PC-9 (cell line): ENCODE results near the gene SEC24D. TPM values are rescaled to one million over a fixed set of nuclear protein-coding genes. Genes with fewer than 3 reads are reported as not detected.

Source experiments
- BruUV-seq: library from RNA; stranded (reverse); fragments of 400-500 nt; replicated peaks from 2 replicates; lab custom pipeline; 2021; lab: Mats Ljungman, UMichigan
- CTCF ChIA-PET: fragments of 300-600 bp; sonication (Branson Sonifier 250); formaldehyde crosslinking; loops from one replicate; lab custom pipeline; 2022; ENCODE audit warnings: antibody characterized with exemption; lab: Charles Lee
- POLR2A ChIA-PET: fragments of 300-600 bp; sonication (Branson Sonifier 250); formaldehyde crosslinking; loops from one replicate; lab custom pipeline; 2022; ENCODE audit warnings: antibody characterized with exemption; ENCODE audit not compliant: unreplicated experiment; lab: Charles Lee
- DNase-seq, 2 experiments: peaks; one replicate each; pipeline versions ENCODE4 v3.0.0 to v3.0.0-alpha.2; 2015 to 2022; ENCODE audit warnings: mixed read lengths in 1 of 2
- H2AFZ ChIP-seq: fragments of 200-600 bp; sonication (generic); 2 replicates; pipeline ENCODE4 v1.8.1; 2017; ENCODE audit warnings: antibody characterized with exemption
- H3F3A ChIP-seq: fragments of 200-600 bp; sonication (generic); 2 replicates; pipeline ENCODE4 v1.8.1; 2017; ENCODE audit warnings: antibody characterized with exemption, mild to moderate bottlenecking, low read depth; ENCODE audit not compliant: insufficient read depth
- H3K27ac ChIP-seq: fragments of 200-600 bp; sonication (generic); 2 replicates; pipeline ENCODE4 v1.6.1; 2016; ENCODE audit warnings: mixed run types
- H3K27me3 ChIP-seq: fragments of 200-600 bp; sonication (generic); 2 replicates; pipeline ENCODE4 v1.6.1; 2016; ENCODE audit warnings: low read depth, mixed run types; ENCODE audit not compliant: insufficient read depth
- H3K36me3 ChIP-seq: fragments of 200-600 bp; sonication (generic); 2 replicates; pipeline ENCODE4 v1.6.1; 2016; ENCODE audit warnings: low read depth, mixed run types
- H3K4me1 ChIP-seq: fragments of 200-600 bp; sonication (generic); replicated peaks from 2 replicates; pipeline ENCODE4 v1.6.1; 2016; ENCODE audit warnings: mixed run types; ENCODE audit not compliant: insufficient read depth
- H3K4me2 ChIP-seq: fragments of 200-600 bp; sonication (generic); 2 replicates; pipeline ENCODE4 v1.6.1; 2017; ENCODE audit warnings: mixed run types
- H3K4me3 ChIP-seq: fragments of 200-600 bp; sonication (generic); 2 replicates; pipeline ENCODE4 v1.6.1; 2016; ENCODE audit warnings: mixed run types
- H3K79me2 ChIP-seq: fragments of 200-600 bp; sonication (generic); 2 replicates; pipeline ENCODE4 v1.6.1; 2017; ENCODE audit warnings: low read depth, mixed run types
- H3K9me2 ChIP-seq: fragments of 200-600 bp; sonication (generic); 2 replicates; pipeline ENCODE4 v1.8.1; 2017; ENCODE audit warnings: mild to moderate bottlenecking; ENCODE audit not compliant: insufficient read depth
- H3K9me3 ChIP-seq: fragments of 200-600 bp; sonication (generic); 2 replicates; pipeline ENCODE4 v1.8.1; 2016; ENCODE audit warnings: low read depth; ENCODE audit not compliant: insufficient read depth
- H4K20me1 ChIP-seq: fragments of 200-600 bp; sonication (generic); 2 replicates; pipeline ENCODE4 v1.8.1; 2017; ENCODE audit not compliant: insufficient read depth
- EZH2 ChIP-seq: fragments of 200-600 bp; sonication (generic); IDR thresholded peaks from 2 replicates; pipeline ENCODE4 v1.8.0; 2017; ENCODE audit warnings: antibody characterized with exemption, low read depth
- intact Hi-C: fragments of 100-400 bp; cut with micrococcal nuclease; formaldehyde crosslinking; loops from one replicate; pipeline ENCODE4 v1.10.0; 2022; ENCODE audit not compliant: unreplicated experiment
- total RNA-seq: library from RNA; stranded (reverse); gene quantifications from 2 replicates; pipeline ENCODE4 v1.2.3, GENCODE V29; 2021
- TF ChIP-seq, protein P1 (sequence below): fragments of 200-600 bp; sonication (generic); conservative IDR thresholded peaks from 2 replicates; pipeline ENCODE4 v1.6.1; 2017; ENCODE audit warnings: mixed run types, antibody characterized with exemption, mild to moderate bottlenecking, moderate library complexity

SEC24D gene
- total RNA-seq, 1 experiment from 2014 or later, result 17.3 TPM

- H3K9me3 ChIP-seq, result no peaks in the 10 kb centered on the region
- H3K4me2 ChIP-seq, result no peak overlapping the region
- ChIA-PET POLR2A (no interaction called here), CTCF (no interaction called here)
- no peak overlapping the region for H3K4me3 ChIP-seq
- no TSS peak for BruUV-seq
- H4K20me1 ChIP-seq, result no peaks in the 10 kb centered on the region
- intact Hi-C loops, result no loop called here
- no peak overlapping the region for H3K27ac ChIP-seq
- H3K4me1 ChIP-seq, result no peaks in the 10 kb centered on the region
- no peaks in the 10 kb centered on the region for H3K9me2 ChIP-seq
- no peaks in the 10 kb centered on the region for H3K27me3 ChIP-seq
- TF ChIP-seq EZH2, result no peak
- TF ChIP-seq, protein P1, sequence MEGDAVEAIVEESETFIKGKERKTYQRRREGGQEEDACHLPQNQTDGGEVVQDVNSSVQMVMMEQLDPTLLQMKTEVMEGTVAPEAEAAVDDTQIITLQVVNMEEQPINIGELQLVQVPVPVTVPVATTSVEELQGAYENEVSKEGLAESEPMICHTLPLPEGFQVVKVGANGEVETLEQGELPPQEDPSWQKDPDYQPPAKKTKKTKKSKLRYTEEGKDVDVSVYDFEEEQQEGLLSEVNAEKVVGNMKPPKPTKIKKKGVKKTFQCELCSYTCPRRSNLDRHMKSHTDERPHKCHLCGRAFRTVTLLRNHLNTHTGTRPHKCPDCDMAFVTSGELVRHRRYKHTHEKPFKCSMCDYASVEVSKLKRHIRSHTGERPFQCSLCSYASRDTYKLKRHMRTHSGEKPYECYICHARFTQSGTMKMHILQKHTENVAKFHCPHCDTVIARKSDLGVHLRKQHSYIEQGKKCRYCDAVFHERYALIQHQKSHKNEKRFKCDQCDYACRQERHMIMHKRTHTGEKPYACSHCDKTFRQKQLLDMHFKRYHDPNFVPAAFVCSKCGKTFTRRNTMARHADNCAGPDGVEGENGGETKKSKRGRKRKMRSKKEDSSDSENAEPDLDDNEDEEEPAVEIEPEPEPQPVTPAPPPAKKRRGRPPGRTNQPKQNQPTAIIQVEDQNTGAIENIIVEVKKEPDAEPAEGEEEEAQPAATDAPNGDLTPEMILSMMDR, result no peak
- H3K36me3 ChIP-seq, result no peaks in the 10 kb centered on the region
- H3F3A ChIP-seq, result no peaks in the 10 kb centered on the region
- no peak overlapping the region for H2AFZ ChIP-seq
- no peaks in the 10 kb centered on the region for H3K79me2 ChIP-seq
- no peak for DNase-seq
These were observed 47.0 kb downstream of the SEC24D start for GRCh38 chr4:118788911-118789310.

DNA sequence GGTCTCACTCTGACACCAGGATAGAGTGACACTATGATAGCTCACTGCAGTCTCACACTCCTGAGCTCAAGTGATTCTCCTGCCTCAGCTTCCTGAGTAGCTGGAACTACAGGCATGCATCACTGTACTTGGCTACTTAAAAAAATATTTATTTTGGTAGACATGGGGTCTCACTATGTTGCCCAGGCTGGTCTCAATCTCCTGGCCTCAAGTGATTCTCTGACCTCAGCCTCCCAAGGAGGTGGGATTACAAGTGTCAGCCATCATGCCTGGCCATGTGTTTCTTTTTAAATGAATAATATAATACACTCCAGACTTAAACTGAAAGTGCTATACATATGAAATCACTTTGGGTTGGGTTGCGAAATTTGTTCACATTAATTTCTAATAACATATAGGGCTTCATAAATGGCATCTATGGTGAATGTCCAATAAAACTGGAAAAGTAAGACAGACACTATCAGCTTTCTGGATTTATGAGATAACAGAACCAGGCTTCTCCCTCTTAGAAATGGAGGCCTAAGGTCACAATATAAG, 48.0 kb downstream of the SEC24D start:
- no peaks in the 10 kb centered on the region for H4K20me1 ChIP-seq
- CTCF ChIA-PET, result no interaction called here
- intact Hi-C loops, result no loop called here
- 0 out of 2 replicates have a peak, but pooled peaks cover 3% of the 10 kb centered on the region for H3K36me3 ChIP-seq
- no peaks in the 10 kb centered on the region for H3K9me3 ChIP-seq
- H3F3A ChIP-seq, result no peaks in the 10 kb centered on the region
- no peak overlapping the region for H2AFZ ChIP-seq
- BruUV-seq, result no TSS peak
- no peaks in the 10 kb centered on the region for H3K9me2 ChIP-seq
- TF ChIP-seq EZH2, result no peak
- TF ChIP-seq, protein P1, result no peak
- H3K27me3 ChIP-seq, result no peaks in the 10 kb centered on the region
- no peak overlapping the region for H3K4me3 ChIP-seq
- DNase-seq, result no peak
- POLR2A ChIA-PET, result no interaction called here
- no peaks in the 10 kb centered on the region for H3K79me2 ChIP-seq
- no peak overlapping the region for H3K4me2 ChIP-seq
- H3K27ac ChIP-seq, result no peak overlapping the region
- no peaks in the 10 kb centered on the region for H3K4me1 ChIP-seq

- no peak for TF ChIP-seq EZH2
- TF ChIP-seq, protein P1, result no peak
- BruUV-seq, result no TSS peak
- Histone ChIP-seq H3K36me3 (0 out of 2 replicates have a peak, but pooled peaks cover 3% of the 10 kb centered on the region), H3K27me3 (no peaks in the 10 kb centered on the region), H4K20me1 (no peaks in the 10 kb centered on the region), H2AFZ (no peak overlapping the region), H3K4me3 (no peak overlapping the region), H3K27ac (no peak overlapping the region), H3K79me2 (no peaks in the 10 kb centered on the region), H3F3A (no peaks in the 10 kb centered on the region), H3K9me2 (no peaks in the 10 kb centered on the region), H3K9me3 (no peaks in the 10 kb centered on the region), H3K4me2 (no peak overlapping the region), H3K4me1 (no peaks in the 10 kb centered on the region)
- intact Hi-C loops, result no loop called here
- ChIA-PET CTCF (no interaction called here), POLR2A (no interaction called here)
- DNase-seq, result no peak
These were observed 51.1 kb downstream of the SEC24D start for GRCh38 chr4:118784776-118785175.
